Stromal cell of bone marrow (primary cell): Measurements from ENCODE around the gene ULK4.
A peak's percentile ranks its signal among the peaks of the same experiment; 100 is the strongest.
"Not testable (repeated sequence)": the region's sequence is repeated elsewhere in the genome, so short reads cannot be mapped to it uniquely, and the experiment has no call there.

ENCODE experiments used
- DNase-seq: peaks from one replicate; pipeline ENCODE4 v3.0.0-alpha.2; 2012; ENCODE audit warnings: low read depth

ULK4 gene

DNA sequence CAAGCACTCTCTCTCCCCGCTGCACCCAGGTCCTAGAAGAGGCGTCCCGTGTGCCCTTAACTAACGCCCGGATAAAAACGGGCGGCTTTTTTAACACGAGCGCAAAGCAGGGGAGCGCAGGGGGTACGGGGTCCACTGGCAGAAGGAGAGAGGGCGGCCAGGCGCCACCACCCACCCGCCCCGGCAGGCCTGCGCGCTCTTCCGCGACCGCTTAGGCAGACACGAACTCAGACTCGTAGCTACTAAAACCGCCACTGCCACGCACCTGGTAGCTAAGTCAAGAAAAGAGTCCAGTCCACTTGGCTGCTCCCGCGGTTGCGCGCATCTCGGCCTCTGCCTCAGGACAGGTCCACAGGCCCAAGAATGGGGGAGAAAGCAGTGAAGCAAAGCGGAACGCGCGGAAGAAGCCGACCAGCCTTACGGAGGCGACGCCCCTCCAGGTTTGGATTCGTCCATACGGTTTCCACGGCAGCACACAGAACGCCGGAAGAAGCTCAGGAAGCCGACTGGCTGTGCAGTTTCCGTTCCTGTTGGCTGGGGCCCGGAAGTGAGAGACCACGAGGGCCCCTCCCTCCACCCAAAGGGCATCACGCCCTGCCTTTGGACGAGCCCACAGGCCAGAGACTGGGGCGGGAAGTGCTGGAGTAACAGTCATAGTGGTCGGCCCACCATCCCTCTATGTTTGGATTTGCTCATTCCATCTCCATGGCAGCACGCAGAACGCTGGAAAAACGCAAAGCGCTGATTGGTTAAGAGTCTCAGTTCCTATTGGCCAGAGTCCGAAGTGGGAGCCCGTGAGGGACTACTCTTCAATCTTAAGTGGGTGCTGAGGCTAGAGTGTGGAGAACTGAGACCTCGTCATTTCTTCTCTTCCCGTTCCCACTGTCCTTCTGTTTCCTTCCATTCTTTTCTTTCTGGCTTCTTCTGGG, at the start of gene ULK4:
ULK4 (minus strand) TSS at position 353 of the 929 bp plus-strand sequence. CDS start 7,344 bp downstream, outside the sequence.
- peak; percentile 100 for DNase-seq

DNA sequence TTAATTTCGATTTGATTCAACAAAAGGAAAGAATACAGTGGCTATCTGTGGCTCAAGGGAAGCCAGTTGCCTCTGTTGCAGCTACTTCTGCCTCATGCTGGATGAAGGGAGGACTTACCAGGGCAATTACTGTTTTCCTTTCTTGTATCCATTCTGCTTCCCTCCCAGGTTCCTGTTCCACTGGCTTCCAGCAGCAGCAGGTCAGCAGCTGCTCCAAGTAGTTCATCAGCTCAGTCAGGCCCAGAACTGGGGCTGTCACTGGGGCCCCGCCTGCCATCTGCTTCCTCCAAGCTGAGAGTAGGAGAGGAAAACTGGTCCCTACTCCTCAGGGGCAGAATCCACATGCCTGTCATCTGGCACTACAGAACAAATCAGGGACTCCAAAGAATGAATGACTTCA, 48.6 kb upstream of the ULK4 start:
- DNase-seq: no peak

DNA sequence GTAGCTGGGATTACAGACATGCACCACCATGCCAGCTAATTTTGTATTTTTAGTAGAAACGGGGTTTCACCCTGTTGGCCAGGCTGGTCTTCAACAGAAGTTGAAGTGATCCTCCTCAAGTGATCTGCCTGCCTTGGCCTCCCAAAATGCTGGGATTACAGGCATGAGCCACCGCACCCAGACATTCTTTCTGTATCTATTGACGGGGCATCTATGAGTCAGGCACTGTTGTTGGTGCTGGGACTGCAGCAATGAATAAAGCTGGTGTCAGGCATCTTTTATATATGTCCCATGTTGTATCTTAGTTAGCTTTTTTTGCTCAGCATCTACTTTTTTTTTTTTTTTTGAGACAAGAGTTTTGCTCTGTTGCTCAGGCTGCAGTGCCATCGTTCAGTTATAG, 47.6 kb upstream of the ULK4 start:
- DNase-seq: no peak

DNA sequence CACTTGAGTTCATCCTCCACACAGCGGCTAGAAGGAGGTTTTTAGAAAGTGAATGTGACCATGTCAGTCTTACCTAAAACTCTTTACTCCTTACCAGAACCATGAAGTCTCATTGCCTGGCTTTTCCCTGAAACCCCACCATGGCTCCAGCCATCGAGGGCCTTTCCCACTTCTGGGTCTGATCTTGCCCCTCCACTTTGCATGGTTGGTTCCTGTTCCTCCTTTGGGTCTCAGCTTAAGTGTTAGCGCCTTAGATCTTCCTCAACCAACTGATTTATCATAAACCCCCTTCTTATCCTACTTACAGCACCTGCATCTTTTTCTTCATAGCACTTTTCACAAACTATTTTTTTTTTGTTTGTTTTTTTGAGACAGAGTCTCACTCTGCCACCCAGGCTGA, 45.9 kb upstream of the ULK4 start:
- no peak for DNase-seq

DNA sequence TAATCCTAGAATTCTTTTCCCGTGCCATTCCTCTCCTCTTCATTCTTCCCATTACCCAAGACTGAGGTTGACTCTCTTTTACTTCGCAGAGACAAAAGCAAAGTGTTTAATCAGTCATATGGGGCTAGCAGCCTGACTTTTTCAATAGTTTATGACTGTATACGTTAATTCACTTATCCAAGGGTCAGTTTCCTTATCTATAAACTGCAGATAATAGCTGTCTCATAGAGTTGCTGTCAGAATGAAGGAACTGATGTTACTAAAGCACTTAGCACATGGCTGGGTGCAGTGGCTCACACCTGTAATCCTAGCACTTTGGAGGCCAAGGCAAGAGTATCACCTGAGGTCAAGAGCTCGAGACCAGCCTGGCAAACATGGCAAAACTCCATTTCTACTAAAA, 43.5 kb upstream of the ULK4 start:
- no peak for DNase-seq

DNA sequence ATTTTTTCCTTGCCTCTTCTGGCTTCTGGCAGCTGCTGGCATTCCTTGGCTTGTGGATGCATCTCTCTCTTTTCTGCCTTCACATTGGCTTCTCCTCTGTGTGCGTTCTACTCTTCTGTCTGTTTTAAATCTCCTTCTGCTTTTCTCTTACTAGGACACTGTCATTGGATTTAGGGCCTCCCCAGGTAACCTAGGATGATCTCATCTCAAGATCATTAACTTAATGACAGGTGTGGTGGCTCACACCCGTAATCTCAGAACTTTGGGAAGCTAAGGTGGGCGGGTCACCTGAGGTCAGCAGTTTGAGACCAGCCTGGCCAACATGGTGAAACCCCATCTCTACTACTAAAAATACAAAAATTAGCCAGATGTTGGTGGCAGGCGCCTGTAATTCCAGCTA, 40.9 kb upstream of the ULK4 start:
- no peak for DNase-seq

DNA sequence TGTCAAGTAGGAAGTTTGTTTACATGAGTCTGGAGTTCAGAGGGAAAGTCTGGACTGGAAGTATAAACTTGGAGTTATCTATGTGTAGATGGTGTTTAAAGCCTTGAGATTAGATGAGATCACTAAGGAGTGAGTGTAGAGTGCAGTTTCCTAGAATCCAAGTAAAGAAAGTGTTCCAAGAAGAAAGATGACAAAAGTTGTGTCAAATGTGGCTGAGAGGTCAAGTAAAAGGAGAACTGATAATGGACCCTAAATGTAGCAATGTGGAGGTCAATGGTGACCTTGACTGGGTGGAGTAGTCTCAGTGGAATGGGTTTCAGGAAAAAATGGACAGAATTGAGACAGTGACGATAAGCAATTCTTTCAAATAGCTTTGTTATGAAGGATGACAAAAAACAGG, 39.9 kb upstream of the ULK4 start:
- DNase-seq: no peak

DNA sequence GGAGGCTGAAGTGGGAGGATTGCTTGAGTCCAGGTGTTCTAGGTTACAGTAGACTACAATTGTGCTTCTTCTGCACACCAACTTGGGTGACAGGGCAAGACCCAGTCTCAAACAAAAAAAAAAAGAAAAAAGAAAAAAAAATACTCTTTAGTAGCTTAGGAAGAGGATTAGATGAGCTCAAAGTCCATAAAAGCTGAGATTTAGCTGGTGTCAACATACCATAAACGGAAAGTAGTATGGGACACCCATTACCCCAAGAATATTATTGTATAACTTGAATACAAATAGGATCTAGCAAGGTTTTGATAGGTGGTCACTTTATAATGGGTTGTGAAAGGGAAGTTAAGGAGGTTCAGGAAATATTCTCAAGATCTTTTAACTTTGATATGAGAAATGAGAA, 38.0 kb upstream of the ULK4 start:
- no peak for DNase-seq

DNA sequence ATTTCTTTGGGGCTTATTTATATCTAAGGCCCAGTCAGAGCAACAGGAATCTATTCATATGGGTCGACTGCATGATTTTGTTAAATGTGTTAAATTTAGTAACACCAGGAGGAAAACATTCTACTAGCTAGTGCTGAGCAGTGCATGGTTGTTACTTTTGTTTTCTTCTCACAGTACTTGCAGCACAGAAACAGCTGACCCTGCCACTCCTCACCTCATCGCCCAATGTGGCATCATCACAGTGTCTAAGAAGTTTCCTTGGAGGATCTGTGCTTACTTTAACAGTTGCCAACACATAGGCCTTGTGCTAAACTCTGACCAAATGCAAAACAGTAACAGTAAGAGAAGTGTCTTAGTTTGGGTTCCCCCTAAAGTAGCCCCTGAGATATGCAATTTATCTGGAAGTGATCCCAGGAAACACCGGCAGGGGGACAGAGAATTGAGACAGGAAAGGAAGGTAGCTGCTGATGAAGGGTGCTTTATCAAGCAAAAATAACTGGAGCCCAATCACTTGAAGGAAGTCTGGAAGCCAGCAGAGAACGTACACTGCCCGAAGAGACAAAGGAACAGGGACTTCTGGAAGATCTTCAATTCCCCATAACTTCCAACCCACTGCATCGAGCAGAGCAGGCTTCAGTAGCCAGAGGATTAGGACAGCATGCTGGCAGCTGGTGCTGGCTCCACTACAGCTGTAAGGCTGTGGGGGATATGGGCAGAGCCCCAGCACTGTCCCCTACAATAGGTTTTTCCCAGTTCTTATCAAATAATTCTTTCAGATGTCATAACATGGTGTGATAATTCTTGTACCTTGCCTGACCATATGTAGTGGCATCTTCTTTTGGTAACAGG, 36.0 kb upstream of the ULK4 start:
- no peak for DNase-seq

DNA sequence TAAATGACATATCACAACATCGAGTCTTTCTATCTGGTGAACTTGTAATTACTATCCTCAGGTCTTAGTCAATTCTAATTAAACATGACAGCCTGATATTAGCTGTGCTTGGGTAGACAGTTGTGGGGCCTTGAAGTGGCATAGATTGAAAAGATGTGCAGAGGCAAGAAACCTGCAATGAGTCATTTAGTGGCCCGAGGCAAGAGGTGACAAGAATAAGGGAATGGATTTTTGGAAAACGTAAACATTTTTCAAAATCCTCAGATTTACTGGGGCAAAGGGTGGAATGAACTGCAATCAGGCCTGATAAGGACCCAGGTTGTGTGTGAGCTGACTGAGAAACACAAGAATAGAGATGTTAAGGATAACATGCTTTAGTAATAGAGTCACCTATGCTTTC, 29.5 kb upstream of the ULK4 start:
- no peak for DNase-seq

DNA sequence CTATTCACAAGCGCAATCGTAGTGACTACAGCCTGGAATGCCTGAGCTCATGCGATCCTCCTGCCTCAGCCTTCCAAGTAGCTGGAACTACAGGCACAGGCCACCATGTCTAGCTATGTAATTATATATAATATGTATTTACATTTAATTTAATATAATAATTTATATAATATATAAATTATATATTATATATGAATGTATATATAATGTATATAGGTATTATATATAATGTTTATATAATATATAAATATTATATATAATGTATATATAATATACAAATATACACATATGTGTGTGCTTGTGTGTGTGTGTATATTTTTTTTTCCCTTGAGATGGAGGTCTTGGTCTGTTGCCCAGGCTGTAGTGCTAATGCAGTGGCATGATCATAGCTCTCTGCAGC, 27.6 kb upstream of the ULK4 start:
- DNase-seq: no peak

DNA sequence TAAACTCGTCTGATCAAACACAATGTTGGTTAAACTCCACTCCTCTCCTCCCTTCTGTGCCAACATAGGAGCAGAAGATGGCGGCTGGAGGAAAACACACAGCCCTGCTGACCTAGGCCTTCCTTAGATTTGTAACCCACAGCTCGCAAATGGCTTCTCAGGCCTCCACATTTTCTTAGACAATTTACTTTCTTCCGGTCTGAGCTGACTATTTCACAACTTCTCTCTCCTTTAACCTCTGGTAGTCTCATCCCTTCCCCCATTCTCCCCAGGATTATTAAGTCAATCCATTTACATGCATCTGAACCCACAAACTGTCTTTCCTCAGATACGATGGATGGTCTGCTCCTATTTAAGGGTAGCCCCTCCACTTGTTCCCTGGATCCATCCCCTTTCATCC, 25.7 kb upstream of the ULK4 start:
- DNase-seq: no peak

DNA sequence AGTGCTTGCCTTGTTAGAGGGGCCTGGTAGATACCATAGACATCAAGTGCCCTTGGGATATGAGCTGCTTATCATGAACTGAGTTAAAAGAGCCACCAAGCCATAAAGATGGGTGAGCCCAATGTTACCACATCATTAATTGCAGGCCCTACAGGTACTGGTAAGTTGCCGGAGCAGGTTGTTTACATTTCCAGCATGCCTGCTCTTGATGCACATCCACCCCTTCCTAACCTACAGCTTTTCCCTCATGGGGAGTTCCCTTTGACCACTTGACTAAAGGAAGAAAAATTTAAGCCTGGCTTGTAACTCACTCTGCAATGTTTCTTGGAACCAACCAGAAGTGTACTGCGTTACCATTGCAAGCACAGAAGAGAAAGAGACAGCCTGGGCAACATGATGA, 24.7 kb upstream of the ULK4 start:
- no peak for DNase-seq

DNA sequence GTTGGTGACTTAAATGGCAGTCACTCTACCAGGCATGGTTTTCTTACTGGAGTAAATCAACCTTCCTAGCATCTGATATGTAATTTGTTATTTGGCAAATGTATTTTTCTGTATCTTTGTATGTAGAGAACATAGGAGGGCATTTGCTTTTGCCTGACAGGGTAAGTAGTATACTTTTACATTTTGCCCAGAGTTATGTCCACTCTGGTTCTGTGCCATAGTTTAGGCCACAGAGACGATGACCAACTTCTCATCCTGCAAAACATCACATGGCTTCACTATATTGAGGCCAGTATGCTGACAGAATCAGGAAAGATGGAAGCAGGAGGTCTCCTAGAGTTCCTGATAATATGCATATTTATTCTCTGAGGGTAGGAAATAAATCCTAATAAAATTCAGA, 23.1 kb upstream of the ULK4 start:
- DNase-seq: no peak

DNA sequence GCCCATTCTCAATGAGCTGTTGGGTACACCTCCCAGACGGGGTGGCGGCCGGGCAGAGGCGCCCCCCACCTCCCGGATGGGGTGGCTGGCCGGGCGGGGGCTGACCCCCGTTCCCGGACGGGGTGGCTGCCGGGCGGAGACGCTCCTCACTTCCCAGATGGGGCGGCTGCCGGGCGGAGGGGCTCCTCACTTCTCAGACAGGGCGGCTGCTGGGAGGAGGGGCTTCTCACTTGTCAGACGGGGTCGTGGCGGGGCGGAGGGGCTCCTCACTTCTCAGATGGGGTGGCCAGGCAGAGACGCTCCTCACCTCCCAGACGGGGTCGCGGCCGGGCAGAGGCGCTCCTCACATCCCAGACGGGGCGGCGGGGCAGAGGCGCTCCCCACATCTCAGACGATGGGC, 21.2 kb upstream of the ULK4 start:
- DNase-seq: not testable (repeated sequence)

DNA sequence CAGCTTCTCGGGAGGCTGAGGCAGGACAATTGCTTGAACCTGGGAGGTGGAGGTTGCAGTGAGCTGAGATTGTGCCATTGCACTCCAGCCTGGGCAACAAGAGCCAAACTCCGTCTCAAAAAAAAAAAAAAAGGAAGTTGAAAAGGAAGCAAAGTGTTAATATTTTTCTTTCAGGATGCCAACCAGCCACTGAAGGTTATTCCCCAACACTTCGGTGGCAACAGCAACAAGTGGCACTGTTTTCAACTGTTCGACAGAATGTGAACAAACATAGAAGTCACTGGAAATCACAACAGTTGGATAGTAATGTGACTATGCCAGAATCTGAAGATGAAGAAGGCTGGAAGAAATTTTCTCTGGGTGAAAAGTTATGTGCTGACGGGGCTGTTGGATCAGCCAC, 15.5 kb upstream of the ULK4 start:
- DNase-seq: not testable (repeated sequence)

DNA sequence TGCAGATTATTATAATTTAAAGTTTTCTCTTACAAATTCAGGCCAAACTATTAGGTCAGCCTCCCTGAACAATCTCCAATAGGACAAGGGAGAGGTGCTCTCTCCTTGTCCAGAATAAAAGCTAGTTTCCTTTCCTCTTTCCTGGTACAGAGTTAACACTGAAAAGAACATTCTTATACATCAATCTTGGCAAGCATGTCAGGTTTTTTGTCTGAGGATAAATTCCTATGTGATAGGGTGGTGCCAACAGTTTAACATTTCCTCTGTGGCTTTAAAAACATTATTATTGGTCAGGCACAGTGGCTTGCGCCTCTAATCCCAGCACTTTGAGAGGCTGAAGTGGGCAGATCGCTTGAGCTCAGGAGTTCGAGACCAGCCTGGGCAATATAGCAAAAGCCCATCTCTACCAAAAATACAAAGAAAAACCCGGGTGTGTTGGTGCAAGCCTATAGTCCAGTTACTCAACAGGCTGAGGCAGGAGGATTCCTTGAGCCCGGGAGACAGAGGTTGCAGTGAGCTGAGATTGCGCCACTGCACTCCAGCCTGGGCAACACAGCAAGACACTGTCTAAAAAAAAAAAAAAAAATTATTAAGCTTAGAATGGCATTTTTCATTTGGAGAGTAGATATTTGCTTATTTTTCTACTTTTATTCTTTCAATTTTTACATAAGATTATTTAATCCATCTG, 13.7 kb upstream of the ULK4 start:
- no peak for DNase-seq

DNA sequence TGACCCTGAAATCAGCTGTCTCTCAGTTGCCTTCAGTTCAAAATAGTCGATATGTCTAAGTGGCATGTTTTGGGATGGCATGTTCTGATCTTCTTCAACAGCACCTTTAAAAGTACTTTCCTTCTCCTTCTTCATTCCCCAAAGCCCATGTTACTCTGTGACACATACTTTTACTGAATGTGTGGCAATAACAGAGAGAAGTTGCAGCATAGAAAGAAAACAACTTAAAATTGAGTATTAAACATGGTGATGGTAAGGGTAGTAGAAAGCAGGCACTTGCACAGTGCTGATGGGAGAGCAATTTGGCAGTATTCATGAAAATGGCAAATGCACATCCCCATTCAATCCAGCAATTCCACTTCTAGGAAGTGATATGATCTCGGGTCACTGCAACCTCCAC, 12.3 kb upstream of the ULK4 start:
- no peak for DNase-seq

DNA sequence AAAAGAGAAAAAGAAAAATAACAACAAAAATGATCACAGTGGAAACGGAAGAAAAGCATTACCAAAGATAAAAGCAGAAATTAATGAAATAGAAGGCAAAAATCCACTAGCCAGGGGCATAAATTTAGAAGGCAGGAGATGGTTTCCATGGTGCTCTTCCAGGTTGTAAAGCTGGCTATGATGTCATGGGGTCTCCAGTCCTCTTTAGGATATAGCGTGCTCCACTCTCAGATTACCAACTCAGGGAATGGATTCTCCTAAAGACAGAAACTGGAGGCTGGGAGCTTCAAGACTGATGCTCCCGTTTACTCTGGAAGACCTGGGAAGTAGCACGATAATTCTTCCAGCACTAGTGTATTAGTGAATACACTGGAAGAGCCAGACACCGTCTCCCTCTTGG, 10.9 kb upstream of the ULK4 start:
- no peak for DNase-seq

DNA sequence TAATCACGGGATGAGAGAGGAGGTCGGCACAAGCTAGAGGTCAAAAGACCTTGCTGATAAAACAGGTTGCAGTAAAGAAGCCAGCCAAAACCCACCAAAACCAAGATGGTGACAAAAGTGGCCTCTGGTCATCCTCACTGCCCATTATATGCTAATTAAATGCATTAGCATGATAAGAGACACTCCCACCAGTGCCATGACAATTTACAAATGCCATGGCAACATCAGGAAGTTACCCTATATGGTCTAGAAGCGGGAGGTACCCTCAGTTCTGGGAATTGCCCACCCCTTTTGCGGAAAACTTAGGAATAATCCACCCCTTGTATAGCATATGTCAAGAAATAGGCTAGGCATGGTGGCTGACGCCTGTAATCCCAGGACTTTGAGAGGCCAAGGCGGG, 4.3 kb upstream of the ULK4 start:
- no peak for DNase-seq

DNA sequence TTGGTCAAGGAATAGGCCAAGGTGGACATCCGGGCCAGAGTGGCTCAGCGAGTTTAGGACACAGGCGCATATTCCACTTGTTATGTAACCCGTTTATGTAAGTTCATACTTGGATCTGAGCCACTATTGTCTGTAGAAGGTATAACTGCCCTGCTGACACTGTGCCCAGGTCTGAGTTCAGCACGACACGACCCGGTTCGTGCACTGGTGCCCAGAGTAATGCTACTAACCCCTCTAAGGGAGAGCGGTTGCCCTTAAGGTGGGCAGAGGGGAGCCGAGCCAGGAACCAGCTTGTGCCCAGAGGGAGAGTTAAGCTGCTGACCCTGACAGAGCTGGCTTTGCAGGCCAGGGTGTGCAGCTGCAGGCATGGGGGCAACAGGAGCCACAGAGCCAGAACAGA, 1.9 kb upstream of the ULK4 start:
- DNase-seq: no peak
